Neural cell (in vitro differentiated cells): Measurements from ENCODE around the gene KRTAP5-10. TPM values are rescaled to one million over a fixed set of nuclear protein-coding genes. Genes with fewer than 3 reads are reported as not detected.
"Not testable (repeated sequence)": the region's sequence is repeated elsewhere in the genome, so short reads cannot be mapped to it uniquely, and the experiment has no call there.

Source experiments
- H2AFZ ChIP-seq: fragments of 200-600, 300-800 bp; sonication (generic), shearing (Covaris generic); 2 replicates; pipeline ENCODE4 v1.6.0; 2014; ENCODE audit warnings: low read depth, mild to moderate bottlenecking, antibody characterized with exemption, low read length, moderate library complexity
- H3F3A ChIP-seq: fragments of 200-600 bp; shearing (Covaris generic); 2 replicates; pipeline ENCODE4 v1.6.1; 2016; ENCODE audit warnings: mild to moderate bottlenecking, moderate library complexity, mixed read lengths, antibody characterized with exemption, low read length; ENCODE audit not compliant: insufficient read depth, poor library complexity, severe bottlenecking
- H3K27ac ChIP-seq: fragments of 200-600, 300-800 bp; sonication (generic), shearing (Covaris generic); 2 replicates; pipeline ENCODE4 v1.5.1; 2014; ENCODE audit warnings: mild to moderate bottlenecking, low read length, moderate library complexity
- H3K27me3 ChIP-seq: fragments of 300-800, 200-600 bp; sonication (generic), shearing (Covaris generic); 2 replicates; pipeline ENCODE4 v1.6.0; 2014; ENCODE audit warnings: mild to moderate bottlenecking, low read depth, low read length, moderate library complexity; ENCODE audit not compliant: insufficient read depth
- H3K36me3 ChIP-seq: fragments of 300-800, 200-600 bp; sonication (generic), shearing (Covaris generic); 2 replicates; pipeline ENCODE4 v1.5.1; 2014; ENCODE audit warnings: mild to moderate bottlenecking, antibody characterized with exemption, low read length, moderate library complexity; ENCODE audit not compliant: insufficient read depth
- H3K4me2 ChIP-seq: fragments of 300-800, 200-600 bp; sonication (generic), shearing (Covaris generic); 2 replicates; pipeline ENCODE4 v1.6.0; 2014; ENCODE audit warnings: mild to moderate bottlenecking, low read length
- H3K4me3 ChIP-seq: fragments of 300-800, 200-600 bp; sonication (generic), shearing (Covaris generic); 2 replicates; pipeline ENCODE4 v1.5.1; 2014; ENCODE audit warnings: mild to moderate bottlenecking, low read length, moderate library complexity
- H3K79me2 ChIP-seq: fragments of 200-600 bp; shearing (Covaris generic); replicated peaks from 2 replicates; pipeline ENCODE4 v1.6.0; 2014; ENCODE audit warnings: mild to moderate bottlenecking, low read length, moderate library complexity; ENCODE audit not compliant: insufficient read depth
- H3K9ac ChIP-seq: fragments of 300-800, 200-600 bp; sonication (generic), shearing (Covaris generic); 2 replicates; pipeline ENCODE4 v1.6.1; 2016; ENCODE audit warnings: mild to moderate bottlenecking, low read length, mixed read lengths
- H3K9me2 ChIP-seq: fragments of 200-600 bp; shearing (Covaris generic); 2 replicates; pipeline ENCODE4 v1.6.1; 2016; ENCODE audit warnings: mild to moderate bottlenecking, low read length, mixed read lengths; ENCODE audit not compliant: insufficient read depth
- H3K9me3 ChIP-seq: fragments of 200-600, 300-800 bp; sonication (generic), shearing (Covaris generic); 2 replicates; pipeline ENCODE4 v1.6.1; 2016; ENCODE audit warnings: mild to moderate bottlenecking, mixed run types, low read length, moderate library complexity, mixed read lengths
- H4K20me1 ChIP-seq: fragments of 200-600 bp; shearing (Covaris generic); 2 replicates; pipeline ENCODE4 v1.6.1; 2016; ENCODE audit warnings: mild to moderate bottlenecking, mixed run types; ENCODE audit not compliant: insufficient read depth
- EP300 ChIP-seq: fragments of 450-650 bp; conservative IDR thresholded peaks from 2 replicates; pipeline ENCODE4 v1.6.1; 2014; ENCODE audit warnings: antibody characterized with exemption, mild to moderate bottlenecking, moderate library complexity; ENCODE audit not compliant: poor library complexity, severe bottlenecking
- EZH2 ChIP-seq: fragments of 200-600, 300-800 bp; shearing (Covaris generic), sonication (generic); IDR thresholded peaks from 2 replicates; pipeline ENCODE4 v1.6.1; 2014; ENCODE audit warnings: antibody characterized with exemption, low read length, borderline replicate concordance, mild to moderate bottlenecking; ENCODE audit not compliant: insufficient read depth, poor library complexity, severe bottlenecking
- POLR2AphosphoS5 ChIP-seq: IDR thresholded peaks from 2 replicates; pipeline ENCODE4 v1.6.1; 2012
- RAD21 ChIP-seq: fragments of 450-650 bp; conservative IDR thresholded peaks from 2 replicates; pipeline ENCODE4 v1.6.1; 2014; ENCODE audit warnings: antibody characterized with exemption, mild to moderate bottlenecking, moderate library complexity
- SMC3 ChIP-seq: fragments of 450-650 bp; conservative IDR thresholded peaks from 2 replicates; pipeline ENCODE4 v1.6.1; 2014; ENCODE audit warnings: antibody characterized with exemption, mild to moderate bottlenecking, moderate library complexity; ENCODE audit not compliant: poor library complexity
- TAF1 ChIP-seq: IDR thresholded peaks from 2 replicates; pipeline ENCODE4 v1.6.1; 2012; ENCODE audit warnings: low read depth
- polyA plus RNA-seq: library from polyadenylated mRNA; depleted of rRNA; stranded (reverse); fragments of >200 nt; gene quantifications from 2 replicates; pipeline ENCODE4 v1.2.3, GENCODE V29; 2014
- TF ChIP-seq, protein P1 (sequence below): IDR thresholded peaks from 2 replicates; pipeline ENCODE4 v1.6.1; 2012; ENCODE audit warnings: borderline replicate concordance
- TF ChIP-seq, protein P2 (sequence below): fragments of 450-650 bp; IDR thresholded peaks from 2 replicates; pipeline ENCODE4 v1.5.1; 2014; ENCODE audit warnings: antibody characterized with exemption, mild to moderate bottlenecking, moderate library complexity; ENCODE audit not compliant: poor library complexity, severe bottlenecking

KRTAP5-10 gene
- polyA plus RNA-seq, 1 donor from 2014 or later = not detected

DNA sequence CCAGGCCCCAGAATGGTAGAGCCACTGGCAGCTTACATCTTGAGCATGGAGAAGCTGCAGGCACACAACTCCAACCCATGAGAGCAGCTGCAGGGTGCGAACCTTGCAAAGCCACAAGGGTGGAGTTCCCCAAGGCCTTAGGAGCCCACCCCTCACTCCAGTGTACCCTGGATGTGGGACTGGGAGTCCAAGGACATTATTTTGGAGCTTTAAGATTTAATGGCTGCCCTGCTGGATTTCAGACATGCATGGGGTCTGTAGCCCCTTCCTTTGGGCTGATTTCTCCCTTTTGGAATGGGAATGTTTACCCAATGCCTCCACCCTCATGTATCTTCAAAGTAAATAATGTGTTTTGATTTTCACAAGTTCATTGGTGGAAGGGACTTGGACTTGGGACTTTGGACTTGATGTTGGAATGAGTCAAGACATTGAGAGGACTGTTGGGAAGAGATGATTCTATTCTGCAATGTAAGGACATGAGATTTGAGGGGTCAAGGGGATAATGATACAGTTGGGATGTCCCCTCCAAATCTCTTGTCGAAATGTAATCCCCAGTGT is 39.3 kb upstream of the KRTAP5-10 start:
- no peak overlapping the region for H3K4me2 ChIP-seq
- H3K9ac ChIP-seq = no peak overlapping the region
- no peaks in the 10 kb centered on the region for H3K79me2 ChIP-seq
- no peak overlapping the region for H3K27ac ChIP-seq
- no peaks in the 10 kb centered on the region for H3F3A ChIP-seq
- no peak overlapping the region for H2AFZ ChIP-seq
- H3K9me3 ChIP-seq = no peaks in the 10 kb centered on the region
- H3K9me2 ChIP-seq = no peaks in the 10 kb centered on the region
- no peaks in the 10 kb centered on the region for H3K27me3 ChIP-seq
- no peaks in the 10 kb centered on the region for H3K36me3 ChIP-seq
- H4K20me1 ChIP-seq = no peaks in the 10 kb centered on the region
- no peak overlapping the region for H3K4me3 ChIP-seq
- TF ChIP-seq, protein P1, sequence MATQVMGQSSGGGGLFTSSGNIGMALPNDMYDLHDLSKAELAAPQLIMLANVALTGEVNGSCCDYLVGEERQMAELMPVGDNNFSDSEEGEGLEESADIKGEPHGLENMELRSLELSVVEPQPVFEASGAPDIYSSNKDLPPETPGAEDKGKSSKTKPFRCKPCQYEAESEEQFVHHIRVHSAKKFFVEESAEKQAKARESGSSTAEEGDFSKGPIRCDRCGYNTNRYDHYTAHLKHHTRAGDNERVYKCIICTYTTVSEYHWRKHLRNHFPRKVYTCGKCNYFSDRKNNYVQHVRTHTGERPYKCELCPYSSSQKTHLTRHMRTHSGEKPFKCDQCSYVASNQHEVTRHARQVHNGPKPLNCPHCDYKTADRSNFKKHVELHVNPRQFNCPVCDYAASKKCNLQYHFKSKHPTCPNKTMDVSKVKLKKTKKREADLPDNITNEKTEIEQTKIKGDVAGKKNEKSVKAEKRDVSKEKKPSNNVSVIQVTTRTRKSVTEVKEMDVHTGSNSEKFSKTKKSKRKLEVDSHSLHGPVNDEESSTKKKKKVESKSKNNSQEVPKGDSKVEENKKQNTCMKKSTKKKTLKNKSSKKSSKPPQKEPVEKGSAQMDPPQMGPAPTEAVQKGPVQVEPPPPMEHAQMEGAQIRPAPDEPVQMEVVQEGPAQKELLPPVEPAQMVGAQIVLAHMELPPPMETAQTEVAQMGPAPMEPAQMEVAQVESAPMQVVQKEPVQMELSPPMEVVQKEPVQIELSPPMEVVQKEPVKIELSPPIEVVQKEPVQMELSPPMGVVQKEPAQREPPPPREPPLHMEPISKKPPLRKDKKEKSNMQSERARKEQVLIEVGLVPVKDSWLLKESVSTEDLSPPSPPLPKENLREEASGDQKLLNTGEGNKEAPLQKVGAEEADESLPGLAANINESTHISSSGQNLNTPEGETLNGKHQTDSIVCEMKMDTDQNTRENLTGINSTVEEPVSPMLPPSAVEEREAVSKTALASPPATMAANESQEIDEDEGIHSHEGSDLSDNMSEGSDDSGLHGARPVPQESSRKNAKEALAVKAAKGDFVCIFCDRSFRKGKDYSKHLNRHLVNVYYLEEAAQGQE = no peak
- TF ChIP-seq, protein P2, sequence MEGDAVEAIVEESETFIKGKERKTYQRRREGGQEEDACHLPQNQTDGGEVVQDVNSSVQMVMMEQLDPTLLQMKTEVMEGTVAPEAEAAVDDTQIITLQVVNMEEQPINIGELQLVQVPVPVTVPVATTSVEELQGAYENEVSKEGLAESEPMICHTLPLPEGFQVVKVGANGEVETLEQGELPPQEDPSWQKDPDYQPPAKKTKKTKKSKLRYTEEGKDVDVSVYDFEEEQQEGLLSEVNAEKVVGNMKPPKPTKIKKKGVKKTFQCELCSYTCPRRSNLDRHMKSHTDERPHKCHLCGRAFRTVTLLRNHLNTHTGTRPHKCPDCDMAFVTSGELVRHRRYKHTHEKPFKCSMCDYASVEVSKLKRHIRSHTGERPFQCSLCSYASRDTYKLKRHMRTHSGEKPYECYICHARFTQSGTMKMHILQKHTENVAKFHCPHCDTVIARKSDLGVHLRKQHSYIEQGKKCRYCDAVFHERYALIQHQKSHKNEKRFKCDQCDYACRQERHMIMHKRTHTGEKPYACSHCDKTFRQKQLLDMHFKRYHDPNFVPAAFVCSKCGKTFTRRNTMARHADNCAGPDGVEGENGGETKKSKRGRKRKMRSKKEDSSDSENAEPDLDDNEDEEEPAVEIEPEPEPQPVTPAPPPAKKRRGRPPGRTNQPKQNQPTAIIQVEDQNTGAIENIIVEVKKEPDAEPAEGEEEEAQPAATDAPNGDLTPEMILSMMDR = no peak
- TF ChIP-seq EZH2 (no peak), RAD21 (no peak), POLR2AphosphoS5 (no peak)

DNA sequence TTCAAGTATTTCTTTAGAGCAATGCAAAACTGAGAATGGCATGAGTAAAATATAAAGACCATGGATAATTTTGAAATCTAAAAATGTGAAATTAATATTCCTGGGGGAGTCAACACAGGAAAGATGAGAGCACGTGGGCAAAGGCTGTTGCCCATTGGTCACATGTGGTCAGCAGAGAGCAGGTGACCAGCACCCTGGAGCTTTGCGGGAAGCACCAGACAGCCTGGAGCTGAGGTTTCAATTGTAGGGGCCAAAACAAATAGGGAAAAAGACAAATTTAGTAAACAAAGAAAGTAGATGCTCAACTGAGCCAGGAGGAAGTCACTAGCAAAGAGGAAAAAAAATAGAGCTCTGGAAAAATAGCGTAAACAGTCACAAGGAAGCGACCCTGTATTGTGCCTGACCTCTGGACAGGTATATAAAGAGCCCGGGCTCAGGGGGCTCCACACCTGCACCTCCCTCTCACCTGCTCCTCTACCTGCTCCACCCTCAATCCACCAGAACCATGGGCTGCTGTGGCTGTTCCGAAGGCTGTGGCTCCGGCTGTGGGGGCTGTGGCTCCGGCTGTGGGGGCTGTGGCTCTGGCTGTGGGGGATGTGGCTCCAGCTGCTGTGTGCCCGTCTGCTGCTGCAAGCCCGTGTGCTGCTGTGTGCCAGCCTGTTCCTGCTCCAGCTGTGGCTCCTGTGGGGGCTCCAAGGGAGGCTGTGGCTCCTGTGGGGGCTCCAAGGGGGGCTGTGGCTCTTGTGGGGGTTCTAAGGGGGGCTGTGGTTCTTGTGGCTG is 38.4 kb upstream of the KRTAP5-10 start, which contains the start of gene KRTAP5-7:
TSS of gene KRTAP5-7 (plus strand) at position 472 of the 780 bp plus-strand sequence. CDS start at position 506, 34 bp downstream.
- H3K9me3 ChIP-seq, H3K4me3 ChIP-seq, H3F3A ChIP-seq, H3K27ac ChIP-seq, H4K20me1 ChIP-seq, H3K36me3 ChIP-seq, H3K4me2 ChIP-seq, H3K79me2 ChIP-seq, H2AFZ ChIP-seq, H3K9ac ChIP-seq, H3K9me2 ChIP-seq, H3K27me3 ChIP-seq: not testable (repeated sequence)

DNA sequence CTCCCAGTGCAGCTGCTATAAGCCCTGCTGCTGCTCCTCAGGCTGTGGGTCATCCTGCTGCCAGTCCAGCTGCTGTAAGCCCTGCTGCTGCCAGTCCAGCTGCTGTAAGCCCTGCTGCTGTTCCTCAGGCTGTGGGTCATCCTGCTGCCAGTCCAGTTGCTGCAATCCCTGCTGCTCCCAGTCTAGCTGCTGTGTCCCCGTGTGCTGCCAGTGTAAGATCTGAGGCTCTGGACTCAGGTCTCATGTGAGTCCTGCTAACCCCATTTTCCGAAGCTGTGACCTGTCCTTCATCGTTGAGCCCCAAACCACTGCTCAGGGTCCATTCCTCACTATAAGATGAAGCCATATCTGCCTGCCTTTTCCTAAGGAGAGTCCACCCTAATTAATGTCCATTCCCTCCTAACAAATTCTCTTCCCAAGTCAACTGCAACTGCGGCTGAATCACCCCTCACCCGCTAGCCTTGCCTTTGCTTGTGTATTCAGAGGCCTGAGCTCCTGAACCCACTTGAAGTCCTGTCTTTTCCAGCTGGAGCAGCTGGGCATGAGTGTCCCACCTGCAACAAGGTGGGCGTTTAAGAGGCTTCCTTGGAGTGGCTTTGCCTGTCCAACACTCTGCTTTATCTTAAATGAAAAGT is 37.7 kb upstream of the KRTAP5-10 start:
- H3K79me2 ChIP-seq = no peaks in the 10 kb centered on the region

More for the DNA sequence above, 37.7 kb upstream of the KRTAP5-10 start:
- Histone ChIP-seq H4K20me1 (no peaks in the 10 kb centered on the region), H3K9me2 (no peaks in the 10 kb centered on the region), H3F3A (no peaks in the 10 kb centered on the region), H3K9me3 (no peaks in the 10 kb centered on the region), H3K27ac (no peak overlapping the region), H3K27me3 (no peaks in the 10 kb centered on the region), H3K4me2 (no peak overlapping the region), H3K9ac (no peak overlapping the region), H3K4me3 (no peak overlapping the region), H3K36me3 (no peaks in the 10 kb centered on the region), H2AFZ (no peak overlapping the region)
- no peak for TF ChIP-seq SMC3
- TF ChIP-seq POLR2AphosphoS5 = no peak
- TF ChIP-seq EP300 = no peak
- TF ChIP-seq TAF1 = no peak
- TF ChIP-seq, protein P2 = no peak
- no peak for TF ChIP-seq EZH2
- TF ChIP-seq, protein P1 = no peak
